ENCODE data around the gene MORF4L2. TPM values are rescaled to one million over a fixed set of nuclear protein-coding genes. Genes with fewer than 3 reads are reported as not detected.
"Not testable (repeated sequence)": the region's sequence is repeated elsewhere in the genome, so short reads cannot be mapped to it uniquely, and the experiment has no call there.

The MORF4L2 gene
- total RNA-seq, 1 donor from 2014 or later: 133 TPM

- intact Hi-C loops (cut with micrococcal nuclease): loop anchor here (5.0 kb wide), 1 partner anchor 153 kb away; no protein-coding TSS in a partner anchor
These were observed 1.1 kb downstream of the MORF4L2 start for GRCh38 chrX:103685396-103685795.

GRCh38 chrX:103681443-103681842, 5.1 kb downstream of the MORF4L2 start:
- intact Hi-C loops (cut with micrococcal nuclease): no loop called here

GRCh38 chrX:103678199-103678993, 8.1 kb downstream of the MORF4L2 start:
- intact Hi-C loops (cut with micrococcal nuclease): no loop called here

GRCh38 chrX:103674531-103675454, 11.7 kb downstream of the MORF4L2 start:
- intact Hi-C loops (cut with micrococcal nuclease): no loop called here

- intact Hi-C loops (cut with micrococcal nuclease): no loop called here
These were observed 16.8 kb downstream of the MORF4L2 start for GRCh38 chrX:103669745-103670144.

GRCh38 chrX:103666202-103667107, 20.0 kb downstream of the MORF4L2 start:
- intact Hi-C loops (cut with micrococcal nuclease): no loop called here

- intact Hi-C loops (cut with micrococcal nuclease): no loop called here
These were observed 22.3 kb downstream of the MORF4L2 start for GRCh38 chrX:103663981-103664762.

GRCh38 chrX:103659460-103659859, 27.0 kb downstream of the MORF4L2 start:
- intact Hi-C loops (cut with micrococcal nuclease): not testable (repeated sequence)

GRCh38 chrX:103658681-103659433, 27.6 kb downstream of the MORF4L2 start:
- intact Hi-C loops (cut with micrococcal nuclease): no loop called here

GRCh38 chrX:103657066-103657465, 29.4 kb downstream of the MORF4L2 start:
- intact Hi-C loops (cut with micrococcal nuclease): not testable (repeated sequence)

GRCh38 chrX:103656617-103657016, 29.9 kb downstream of the MORF4L2 start:
- intact Hi-C loops (cut with micrococcal nuclease): no loop called here

GRCh38 chrX:103655230-103656000, 31.1 kb downstream of the MORF4L2 start:
- intact Hi-C loops (cut with micrococcal nuclease): not testable (repeated sequence)

GRCh38 chrX:103651151-103651773, 35.2 kb downstream of the MORF4L2 start:
- intact Hi-C loops (cut with micrococcal nuclease): no loop called here

GRCh38 chrX:103647630-103648029, 38.9 kb downstream of the MORF4L2 start:
- intact Hi-C loops (cut with micrococcal nuclease): no loop called here

- intact Hi-C loops (cut with micrococcal nuclease): no loop called here
These were observed 42.4 kb downstream of the MORF4L2 start for GRCh38 chrX:103644125-103644524.

GRCh38 chrX:103640401-103641155, 45.9 kb downstream of the MORF4L2 start:
- intact Hi-C loops (cut with micrococcal nuclease): no loop called here

GRCh38 chrX:103638479-103639346, 47.8 kb downstream of the MORF4L2 start:
- intact Hi-C loops (cut with micrococcal nuclease): not testable (repeated sequence)

All from T-helper 2 cell treated with Interferon-gamma antibody and Interleukin-4, amounts not matched to agents 100 ng/mL and 5 ng/mL, for 36 hours (primary cell).